CD4-positive, alpha-beta T cell treated with Interleukin-6 at 100 ng/mL for 8 hours (primary cell): ENCODE results near the gene PABPC1L.

Experiments used
- DNase-seq: peaks from one replicate; pipeline ENCODE4 v3.0.0-alpha.2; 2020; ENCODE audit warnings: mixed read lengths, low spot score

PABPC1L gene

DNA sequence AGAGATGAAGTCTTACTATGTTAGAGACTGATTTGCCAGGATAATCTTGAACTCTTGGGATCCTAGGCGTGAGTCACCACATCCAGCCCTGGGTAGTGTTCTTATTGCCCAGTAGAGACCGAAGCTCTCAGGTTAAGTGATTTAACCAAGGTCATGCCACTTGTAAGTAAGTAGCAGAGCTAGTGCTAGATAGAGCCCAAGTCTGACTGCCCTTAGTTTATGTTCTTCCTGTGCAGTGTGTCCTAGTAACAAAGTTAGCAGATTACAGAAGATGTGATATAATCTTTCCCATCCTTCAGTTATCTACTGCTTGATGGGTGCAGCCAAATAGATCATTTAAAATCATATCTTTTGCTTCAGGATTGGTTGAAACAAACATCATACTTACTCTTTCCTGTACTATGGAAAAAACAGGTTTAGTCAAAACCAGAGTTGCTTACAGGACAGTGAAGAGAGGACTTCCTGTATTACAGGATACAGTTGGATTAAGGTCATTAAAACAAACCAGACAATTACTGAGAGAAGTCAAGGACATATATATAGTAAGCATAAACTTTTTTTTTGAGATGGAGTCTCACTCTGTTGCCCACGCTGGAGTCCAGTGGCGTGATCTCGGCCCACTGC is 9.5 kb upstream of the PABPC1L start:
- DNase-seq, result no peak

DNA sequence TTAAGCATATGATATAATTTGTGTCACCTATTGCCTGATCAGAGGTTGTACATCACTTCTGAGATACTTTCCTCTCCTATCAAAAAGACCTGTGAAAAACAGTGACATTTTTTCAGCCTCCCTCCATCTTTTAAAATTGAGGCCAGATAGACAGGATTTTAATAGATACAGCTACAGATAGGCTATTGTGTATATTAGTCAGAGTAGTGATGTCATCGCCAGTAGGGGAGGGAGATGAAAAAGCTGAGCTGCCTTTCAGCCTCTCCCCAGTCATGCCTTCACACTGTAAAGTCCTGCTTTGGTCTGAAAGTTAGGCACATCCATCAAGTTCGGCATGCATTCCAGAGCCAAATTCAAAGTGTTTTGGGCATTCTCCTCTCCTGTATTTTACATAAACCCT is 7.9 kb upstream of the PABPC1L start:
- DNase-seq, result no peak

DNA sequence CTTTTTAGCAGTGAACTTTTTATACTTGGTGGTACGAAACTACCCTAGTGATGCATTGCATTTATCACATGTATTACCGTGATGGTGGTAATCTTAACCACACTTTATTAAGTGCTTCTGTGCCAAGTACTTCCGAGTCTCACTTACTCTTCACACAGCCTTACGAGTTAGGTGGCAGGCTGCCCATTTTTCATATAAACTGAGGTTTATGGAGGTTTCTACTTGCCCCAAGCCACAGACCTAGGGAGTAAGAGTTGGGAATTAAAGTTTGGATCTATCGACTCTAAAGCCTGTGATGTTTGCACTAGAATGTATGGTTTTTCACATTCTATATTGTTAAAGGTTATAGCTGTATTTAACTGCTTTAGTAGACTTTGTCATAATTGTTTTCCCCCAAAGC is 5.5 kb upstream of the PABPC1L start:
- no peak for DNase-seq

DNA sequence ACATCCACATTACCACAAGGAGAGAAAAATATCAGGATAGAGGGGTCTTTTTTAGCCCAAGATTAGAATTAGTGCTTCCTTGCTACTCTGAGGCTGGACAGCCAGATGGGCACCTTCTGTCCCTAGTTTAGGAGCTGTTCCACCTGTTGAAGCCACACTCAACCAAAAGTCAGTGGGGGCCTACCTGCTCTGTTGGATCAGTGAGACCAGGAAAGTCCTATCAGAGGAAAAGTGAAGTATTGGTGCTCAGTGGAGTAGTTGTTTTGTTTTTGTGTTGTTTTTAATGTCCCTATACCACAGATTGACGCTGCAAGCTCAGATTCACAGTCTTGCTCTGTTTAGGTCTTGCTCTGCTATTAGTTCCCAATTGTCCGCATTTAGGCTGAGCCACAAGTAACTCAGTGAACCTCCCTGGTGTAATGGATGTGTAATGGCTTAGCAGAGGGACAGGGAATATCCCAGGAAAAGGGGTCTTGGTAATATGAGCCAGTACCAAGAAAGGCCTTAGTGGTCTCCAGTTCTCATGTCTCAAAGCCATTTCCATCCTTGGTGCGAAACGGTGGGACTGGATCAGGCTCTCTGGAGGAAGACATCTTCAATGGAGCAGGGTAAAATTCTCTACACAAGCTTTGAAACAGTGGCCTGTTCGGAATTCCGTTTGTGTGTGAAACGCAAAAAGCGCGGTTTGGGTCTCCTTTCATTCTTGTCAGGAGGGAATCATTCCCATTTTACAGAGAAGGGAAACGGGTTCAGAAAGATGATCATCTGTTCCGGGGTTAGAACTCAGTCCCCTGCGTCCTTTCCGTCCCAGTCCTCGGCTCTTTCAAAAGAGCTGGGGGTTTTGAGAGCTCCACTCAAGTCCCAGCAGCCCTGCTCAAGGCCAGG is 631 bp upstream of the PABPC1L start:
- DNase-seq, result no peak

DNA sequence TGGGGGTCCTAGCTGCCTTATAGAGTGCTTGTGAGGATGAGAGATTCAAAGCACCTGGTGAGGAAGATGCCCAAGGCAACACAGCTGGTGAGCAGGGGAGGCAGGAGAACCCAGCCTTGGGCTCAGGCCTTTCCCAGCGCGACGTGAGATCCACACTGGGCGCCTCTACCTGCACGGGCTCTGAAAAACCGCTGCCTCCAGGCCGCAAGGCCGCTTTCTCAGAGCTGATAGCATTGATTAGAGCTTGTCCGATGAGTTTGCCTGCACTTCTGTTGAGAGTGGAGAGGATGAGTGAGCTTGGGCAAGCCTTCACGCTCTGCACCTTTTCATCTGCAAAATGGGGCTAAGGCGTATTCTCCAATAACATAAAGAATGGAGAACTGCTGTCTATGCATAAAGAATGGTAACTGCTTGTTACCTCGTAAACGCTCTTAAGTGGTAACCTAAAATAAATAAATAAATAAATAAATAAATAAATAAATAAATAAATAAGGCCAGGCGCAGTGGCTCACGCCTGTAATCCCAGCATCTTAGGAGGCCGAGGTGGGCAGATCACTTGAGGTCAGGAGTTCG is 916 bp downstream of the PABPC1L start:
- DNase-seq, result no peak

DNA sequence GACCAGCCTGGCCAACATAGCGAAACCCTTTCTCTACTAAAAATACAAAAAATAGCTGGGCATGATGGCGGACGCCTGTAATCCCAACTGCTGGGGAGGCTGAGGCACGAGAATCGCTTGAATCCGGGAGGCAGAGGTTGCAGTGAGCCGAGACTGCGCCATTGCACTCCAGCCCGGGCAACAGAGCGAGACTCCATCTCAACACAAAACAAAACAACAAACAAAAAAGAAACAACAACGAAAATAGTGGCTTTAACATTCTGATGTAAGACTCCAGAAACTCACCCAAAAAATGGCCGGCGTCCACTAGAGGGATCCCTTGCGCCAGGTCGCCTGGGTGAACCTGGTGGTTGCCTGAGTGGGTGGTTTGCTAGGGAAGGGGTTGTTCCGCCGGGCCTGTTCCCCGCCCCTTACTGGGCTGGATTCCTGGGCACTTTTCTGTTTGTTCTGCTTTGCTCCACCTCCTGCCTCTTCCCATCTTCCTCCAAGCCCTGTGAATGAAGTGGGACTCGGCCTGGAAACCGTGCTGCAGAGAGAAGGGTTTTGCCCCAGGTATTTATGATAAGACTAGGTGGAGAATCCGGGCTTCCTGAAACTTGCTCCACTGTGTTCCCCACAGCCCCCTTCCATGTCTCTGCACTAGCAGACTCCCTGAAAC is 1.5 kb downstream of the PABPC1L start:
- peak; percentile 31 for DNase-seq

DNA sequence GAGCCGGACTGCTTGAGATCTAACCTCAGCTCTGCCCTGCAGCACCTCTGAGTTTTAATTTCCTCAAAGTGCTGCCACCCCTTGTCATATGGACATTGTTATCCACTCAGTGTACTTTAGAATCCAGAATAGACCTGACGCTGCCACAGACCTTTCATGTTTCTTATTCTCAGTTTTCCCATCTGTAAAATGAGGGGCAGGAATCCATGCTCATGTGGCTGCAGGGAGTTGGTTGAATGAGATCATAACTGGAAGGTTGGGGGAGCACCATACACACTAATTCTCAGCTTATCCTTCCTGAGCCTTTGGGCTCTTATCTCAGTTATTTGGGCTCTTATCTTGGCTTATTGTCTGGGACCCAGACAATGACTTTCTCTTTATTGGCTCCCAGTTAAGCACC is 2.3 kb downstream of the PABPC1L start:
- DNase-seq, result no peak

DNA sequence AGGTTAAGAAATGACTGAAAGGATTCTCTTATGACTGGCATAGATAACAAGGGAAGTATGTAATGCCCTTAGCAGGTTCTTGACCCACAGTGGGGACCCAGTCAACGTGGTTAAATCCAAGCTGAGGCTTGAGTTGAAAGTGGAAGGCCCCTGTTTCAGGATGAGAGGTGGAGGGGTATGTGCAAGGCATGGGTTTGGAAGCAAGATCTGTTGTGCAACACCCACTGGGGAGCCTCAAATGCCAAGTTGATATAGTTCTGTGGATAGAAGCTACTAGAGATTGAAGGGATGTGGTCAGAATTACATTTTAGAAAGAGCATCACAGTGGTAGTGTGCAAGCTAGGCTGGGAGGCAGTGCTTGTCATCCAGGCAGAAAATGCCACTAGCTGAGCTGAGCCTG is 5.1 kb downstream of the PABPC1L start:
- DNase-seq, result no peak

DNA sequence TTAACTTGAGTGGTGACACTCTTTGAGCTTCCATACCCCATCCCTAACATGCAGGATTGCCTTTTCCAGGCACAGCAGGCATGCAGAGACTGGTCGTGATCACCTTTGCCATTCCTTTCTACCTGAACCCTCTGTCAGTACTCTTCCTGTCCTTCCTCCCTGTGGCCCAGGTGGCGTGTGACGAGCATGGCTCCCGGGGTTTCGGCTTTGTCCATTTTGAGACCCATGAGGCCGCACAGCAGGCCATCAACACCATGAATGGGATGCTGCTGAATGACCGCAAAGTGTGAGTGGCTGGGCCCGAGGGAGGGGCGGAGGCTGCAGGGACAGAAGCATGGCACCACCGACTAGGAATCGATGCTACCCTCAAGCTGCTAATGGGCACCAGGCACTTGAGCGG is 6.7 kb downstream of the PABPC1L start:
- no peak for DNase-seq

DNA sequence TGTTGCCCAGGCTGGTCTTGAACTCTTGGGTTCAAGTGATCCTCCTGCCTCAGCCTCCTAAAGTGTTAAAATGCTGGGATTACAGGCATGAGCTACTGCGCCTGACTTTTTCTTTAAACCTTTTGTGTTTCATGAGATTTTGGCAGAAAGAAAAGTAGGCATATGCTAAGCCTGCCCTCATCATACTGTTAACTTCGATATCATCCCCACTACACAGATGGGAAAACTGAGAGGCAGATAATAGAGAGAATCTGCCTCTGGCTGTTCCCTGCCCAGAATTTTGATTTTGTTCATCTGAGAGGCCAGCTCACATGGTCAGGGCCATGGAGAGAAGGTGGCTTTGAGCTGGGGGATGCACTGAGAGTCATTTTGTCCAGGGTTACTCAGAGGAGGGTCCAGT is 7.5 kb downstream of the PABPC1L start:
- DNase-seq, result no peak

DNA sequence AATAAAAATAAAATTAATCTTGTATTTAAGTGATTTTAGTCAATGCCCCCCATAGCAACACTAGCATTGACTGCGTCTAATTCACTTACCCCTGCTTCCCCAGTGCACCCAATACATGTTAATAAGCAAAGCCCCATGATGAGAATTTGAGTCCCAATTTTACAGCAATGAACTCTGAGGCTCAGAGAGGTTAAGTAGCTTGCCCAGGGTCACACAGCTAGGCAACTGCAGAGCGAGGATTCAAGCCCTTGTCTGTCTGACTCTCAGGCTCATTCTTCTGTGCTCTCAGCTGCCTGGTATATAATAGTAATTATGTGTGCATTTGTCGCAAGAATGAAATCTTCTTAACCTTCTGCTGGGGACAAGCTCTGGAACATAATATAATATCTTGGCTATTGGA is 8.5 kb downstream of the PABPC1L start:
- DNase-seq, result no peak

DNA sequence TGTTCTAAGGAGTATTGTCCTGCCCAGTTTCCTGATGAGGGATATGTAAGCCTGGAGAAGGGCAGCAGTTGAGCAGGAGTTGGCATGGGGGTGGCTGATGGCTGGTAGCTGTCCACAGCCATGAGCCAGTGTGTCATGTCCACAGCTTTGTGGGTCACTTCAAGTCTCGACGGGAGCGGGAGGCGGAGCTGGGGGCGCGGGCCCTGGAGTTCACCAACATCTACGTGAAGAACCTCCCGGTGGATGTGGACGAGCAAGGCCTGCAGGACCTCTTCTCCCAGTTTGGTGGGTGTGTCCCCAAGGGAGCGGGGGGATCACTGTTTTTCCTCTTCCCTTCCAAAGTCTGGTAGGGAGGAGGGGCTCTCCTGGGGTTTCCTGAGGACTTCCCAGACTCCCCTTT is 8.9 kb downstream of the PABPC1L start:
- no peak for DNase-seq

DNA sequence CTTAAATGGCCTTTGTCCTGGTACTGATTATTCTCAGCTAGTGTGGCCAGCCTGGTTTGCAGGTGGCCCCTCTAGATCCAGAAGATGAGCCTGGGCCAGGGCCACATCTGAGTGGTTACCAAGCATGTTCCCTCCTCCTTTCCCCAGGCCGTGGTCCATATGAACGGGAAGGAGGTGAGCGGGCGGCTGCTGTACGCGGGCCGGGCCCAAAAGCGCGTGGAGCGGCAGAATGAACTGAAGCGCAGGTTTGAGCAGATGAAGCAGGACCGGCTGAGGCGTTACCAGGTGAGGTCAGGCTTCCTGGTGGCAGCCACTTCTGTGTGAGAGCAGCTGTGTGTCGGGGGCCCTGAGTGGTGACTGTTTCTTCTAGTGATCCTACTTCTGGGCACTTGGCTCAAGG is 11.6 kb downstream of the PABPC1L start:
- DNase-seq, result no peak

DNA sequence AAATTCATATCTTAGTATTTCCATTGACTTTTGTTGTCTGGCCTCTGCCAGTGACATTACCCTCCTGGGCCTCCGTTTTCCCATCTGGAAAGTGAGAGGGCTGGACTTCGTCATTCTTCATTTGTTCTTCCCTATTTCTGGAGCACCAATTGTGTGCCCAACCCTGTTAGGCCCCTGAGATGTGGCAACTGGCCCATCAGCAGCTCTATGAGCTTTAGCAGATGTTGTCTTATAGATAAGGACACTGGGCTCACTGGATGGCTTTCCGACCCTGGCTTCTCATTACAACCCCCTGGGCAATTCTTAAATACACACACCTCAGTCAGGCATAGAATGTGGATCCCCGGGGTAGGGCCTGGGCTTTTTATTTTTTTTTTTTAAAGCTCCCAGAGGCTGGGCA is 14.7 kb downstream of the PABPC1L start:
- DNase-seq, result no peak

DNA sequence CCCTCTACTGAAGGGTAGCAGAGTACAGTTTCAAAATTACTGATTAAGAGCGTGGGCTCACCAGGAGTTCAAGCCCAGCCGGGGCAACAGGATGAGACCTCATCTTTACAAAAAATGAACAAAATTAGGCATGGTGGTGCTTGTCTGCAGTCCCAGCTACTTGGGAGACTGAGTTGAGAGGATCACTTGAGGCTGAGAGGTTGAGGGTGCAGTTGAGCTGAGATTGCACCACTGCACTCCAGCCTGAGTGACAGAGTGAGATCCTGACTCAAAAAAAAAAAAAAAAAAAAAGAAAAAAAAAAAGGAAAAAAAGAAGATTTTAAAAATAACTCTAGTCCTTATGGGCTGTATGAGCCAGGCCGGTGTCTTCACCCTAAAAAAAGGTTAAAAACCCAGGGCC is 18.7 kb downstream of the PABPC1L start:
- no peak for DNase-seq

DNA sequence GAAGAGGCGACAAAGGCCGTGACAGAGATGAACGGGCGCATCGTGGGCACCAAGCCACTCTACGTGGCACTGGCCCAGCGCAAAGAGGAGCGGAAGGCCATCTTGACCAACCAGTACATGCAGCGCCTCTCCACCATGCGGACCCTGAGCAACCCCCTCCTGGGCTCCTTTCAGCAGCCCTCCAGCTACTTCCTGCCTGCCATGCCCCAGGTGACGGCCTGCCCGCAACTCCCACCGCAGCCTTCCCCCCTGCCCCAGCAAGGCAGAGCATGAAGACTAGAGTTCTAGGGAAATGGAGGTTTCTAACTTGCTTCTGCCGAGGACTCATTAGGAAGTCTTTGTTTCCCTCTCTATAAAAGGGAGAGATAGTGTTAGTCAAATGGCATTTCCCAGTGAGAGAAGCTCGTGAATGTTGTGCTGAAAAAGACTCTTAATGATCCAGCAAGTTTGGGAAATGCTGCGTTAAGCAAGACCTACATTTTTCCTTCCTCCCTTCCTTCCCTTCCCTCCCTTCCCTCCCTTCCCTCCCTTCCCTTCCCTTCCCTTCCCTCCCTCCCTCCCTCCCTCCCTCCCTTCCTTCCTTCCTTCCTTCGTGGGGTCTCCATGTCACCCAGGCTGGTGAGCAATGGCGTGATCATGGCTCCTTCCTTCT is 20.8 kb downstream of the PABPC1L start:
- no peak for DNase-seq

DNA sequence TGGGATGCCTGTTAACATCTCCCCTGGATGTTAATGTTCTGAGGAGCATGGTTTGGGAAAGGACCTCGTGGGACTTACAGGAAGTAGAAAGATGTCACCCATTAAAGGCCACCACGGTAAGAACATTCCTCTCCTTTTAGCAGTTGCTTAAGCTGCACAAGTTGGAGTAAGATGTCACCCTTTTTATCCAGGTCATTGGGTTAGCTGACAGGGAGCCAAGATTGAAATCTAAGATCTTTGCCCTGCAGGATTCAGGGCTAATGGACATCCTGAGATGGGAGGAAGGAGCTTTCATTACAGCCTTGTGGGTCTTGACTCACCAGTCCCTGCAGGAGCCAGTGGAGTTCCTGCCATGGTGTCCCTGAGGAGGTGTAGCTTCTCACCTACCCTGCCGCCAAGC is 22.1 kb downstream of the PABPC1L start:
- DNase-seq, result no peak

DNA sequence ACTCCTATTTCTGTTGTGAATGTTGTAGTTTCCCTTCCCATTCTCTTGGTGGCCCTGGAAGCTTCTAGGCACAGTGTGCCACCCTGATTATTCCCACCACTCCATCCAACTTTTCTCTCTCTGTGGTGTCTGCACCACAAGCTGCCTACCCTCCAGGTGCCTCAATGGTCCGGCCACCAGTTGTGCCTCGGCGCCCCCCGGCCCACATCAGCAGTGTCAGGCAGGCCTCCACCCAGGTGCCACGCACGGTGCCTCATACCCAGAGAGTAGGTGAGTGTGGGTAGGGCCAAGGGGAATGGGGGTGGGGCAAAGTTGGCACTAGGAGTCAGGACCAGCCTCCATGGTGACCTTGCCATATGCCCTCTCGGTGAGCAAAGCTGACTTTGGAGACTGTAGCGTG is 23.1 kb downstream of the PABPC1L start:
- DNase-seq, result no peak

DNA sequence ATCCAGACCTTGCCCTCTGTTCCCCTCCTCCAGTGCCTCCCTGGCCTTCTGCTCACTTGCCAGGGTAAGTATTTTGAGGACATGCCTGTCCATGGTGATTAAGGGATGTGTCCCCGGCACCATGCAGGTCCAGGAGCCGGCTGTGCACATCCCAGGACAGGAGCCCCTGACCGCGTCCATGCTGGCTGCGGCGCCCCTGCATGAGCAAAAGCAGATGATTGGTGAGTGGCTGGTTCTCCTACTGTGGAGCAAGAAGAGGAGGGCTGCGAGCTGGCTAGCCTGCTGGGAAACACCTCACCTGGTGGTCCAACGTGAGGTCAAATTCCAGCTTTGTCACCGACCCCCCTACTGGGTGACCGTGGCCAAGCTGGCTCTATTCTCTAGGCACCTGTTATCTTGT is 26.6 kb downstream of the PABPC1L start:
- no peak for DNase-seq

DNA sequence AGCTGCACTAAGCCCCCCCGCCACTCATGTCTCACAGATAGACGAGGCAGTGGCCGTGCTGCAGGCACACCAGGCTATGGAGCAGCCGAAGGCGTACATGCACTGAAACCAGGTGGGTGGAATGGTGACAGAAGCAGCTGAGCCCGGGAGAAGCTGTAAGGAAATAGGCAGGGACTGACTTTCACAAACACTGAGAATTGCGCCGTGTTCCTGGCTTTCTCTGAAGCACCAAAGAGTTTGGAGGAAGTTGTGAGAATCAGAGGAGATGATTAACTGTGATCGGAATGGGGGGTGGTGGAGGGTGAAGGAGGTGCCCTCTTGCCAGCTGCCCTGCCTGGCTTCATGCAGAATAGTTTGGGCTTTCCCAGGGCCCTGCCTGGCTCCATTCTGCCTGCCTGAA is 28.8 kb downstream of the PABPC1L start:
- no peak for DNase-seq

DNA sequence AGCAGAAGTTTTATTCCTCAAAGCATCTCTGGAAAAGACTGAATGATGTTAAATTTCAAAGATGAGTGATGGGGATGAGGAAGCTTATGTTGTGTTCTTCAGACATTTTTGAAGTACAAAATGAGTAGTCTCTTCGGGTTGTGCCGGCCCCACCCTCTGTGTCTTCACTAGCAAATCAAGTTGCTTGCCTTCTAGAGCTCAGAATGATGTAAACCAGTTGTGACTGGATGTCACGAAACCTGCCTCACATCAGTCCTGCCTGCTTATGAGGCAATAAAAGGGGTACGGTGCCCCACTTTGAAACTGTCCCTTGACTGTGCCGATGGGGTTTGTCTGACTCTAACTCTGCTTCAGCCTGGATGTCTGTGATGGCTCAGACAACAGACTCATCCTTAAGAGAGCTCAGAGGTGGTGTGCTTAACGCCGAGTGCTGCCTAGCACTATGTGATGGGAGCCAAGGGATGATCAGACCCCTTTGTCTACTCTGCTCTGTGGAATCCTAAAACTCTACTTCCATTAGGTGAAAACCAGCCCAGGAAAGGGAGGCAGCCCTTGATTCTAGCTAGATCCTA is 31.3 kb downstream of the PABPC1L start:
- no peak for DNase-seq
